CD4-positive, alpha-beta T cell treated with Interleukin-6 for 4 hours (primary cell): ENCODE data around the gene GYS2.
"Not testable (repeated sequence)": the region's sequence is repeated elsewhere in the genome, so short reads cannot be mapped to it uniquely, and the experiment has no call there.

ENCODE experiments used
- DNase-seq: peaks from one replicate; pipeline ENCODE4 v3.0.0-alpha.2; 2020; ENCODE audit warnings: mixed read lengths

The GYS2 gene

GRCh38 chr12:21600196-21600595 lies 4.5 kb downstream of the GYS2 start:
- DNase-seq = no peak

DNA sequence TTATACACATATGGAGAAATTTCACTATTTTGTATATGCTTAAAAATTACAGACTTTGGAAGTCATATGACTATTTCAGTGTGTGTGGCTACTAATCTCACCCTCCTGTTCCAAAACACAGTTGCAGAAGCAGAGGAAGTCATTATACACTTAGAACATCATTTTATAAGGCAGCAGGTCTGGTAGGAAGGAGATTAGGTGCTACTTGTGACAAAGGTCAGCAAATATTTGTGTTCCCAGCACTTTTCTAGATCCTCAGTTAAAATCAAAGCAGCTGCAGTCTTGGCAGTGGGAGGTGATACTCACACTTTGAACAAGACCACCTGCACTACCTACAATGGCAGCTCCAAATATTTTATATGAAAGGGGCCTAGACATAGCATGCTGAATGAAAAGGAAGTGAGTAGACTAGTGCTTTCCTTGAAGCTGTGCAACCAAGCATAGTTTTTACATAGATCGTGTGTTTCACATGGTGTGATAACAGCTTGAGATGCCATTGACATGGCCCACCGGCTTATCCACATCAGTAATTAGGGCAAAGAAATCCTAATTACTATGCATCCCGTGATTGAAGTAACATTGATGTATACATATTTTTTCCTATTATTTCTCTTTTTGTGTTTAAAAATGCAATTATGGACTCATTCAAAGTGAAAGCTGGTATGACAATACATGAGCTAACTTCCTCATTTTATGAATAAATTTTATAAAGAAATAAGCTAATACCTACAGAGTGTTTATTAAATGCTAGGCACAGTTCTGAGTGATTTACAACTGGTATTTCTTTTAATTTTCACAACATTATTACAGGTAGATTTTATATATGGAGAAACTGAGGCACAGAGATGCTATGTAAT lies 5.3 kb downstream of the GYS2 start:
- DNase-seq = no peak

DNA sequence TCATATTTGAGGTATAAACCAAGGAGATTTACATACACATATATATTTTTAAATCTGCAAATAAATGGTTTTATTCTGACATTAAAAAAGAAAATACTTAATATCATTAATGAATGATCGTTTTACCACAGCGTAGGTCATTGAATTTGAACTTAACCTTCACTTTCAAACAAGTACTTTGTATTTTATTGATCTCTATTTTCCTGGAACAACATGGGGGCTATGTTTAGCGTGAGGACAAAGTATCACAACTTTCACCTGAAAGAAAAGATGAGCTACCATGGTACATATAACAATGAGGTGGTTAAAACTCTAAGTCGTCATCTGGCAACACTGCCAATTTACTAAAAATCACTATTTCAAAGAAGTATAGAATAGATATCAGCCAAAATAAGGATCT lies 6.0 kb downstream of the GYS2 start:
- no peak for DNase-seq

DNA sequence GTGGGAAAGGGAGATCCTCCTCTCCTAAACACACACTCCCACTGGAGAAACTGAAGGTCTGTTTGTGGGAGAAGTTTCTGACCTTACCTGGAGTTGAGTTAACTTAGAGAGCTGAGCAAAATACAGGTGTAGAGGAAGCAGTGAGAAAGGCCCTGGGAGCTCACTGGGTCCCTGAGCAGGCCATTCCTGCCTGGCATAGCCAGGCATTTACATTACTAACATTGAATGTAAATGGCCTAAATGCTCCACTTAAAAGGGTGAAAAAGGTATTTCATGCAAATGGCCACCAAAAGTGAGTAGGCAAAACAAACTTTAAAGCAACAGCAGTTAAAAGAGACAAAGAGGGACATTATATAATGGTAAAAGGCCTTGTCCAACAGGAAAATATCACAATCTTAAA lies 9.3 kb downstream of the GYS2 start:
- not testable (repeated sequence) for DNase-seq

- DNase-seq = no peak
Observed at GRCh38 chr12:21585485-21585884, 19.2 kb downstream of the GYS2 start.

DNA sequence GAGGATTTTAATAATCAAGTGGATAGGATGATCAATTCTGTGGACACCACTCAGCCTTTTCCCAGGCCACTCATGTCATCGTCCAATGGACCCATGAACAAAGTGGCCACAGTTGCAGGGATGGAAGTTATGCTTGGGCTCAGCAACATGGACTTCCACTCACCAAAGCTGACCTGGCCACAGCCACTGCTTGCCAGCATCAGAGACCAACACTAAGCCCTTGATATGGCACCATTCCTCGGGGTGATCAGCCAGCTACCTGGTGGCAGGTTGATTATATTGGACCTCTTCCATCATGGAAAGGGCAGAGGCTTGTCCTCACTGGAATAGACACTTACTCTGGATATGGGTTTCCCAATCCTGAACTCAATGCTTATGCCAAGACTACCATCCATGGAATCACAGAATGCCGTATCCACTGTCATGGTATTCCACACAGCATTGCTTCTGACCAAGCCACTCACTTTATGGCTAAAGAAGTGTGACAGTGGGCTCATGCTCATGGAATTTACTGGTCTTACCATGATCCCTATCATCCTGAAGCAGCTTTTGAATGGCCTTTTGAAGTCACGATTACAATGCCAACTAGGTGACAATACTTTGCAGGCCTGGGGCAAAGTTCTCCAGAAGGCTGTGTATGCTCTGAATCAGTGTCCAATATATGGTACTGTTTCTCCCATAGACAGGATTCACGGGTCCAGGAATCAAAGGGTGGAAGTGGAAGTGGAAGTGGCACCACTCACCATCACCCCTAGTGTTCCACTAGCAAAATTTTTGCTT lies 20.1 kb downstream of the GYS2 start:
- DNase-seq = not testable (repeated sequence)

DNA sequence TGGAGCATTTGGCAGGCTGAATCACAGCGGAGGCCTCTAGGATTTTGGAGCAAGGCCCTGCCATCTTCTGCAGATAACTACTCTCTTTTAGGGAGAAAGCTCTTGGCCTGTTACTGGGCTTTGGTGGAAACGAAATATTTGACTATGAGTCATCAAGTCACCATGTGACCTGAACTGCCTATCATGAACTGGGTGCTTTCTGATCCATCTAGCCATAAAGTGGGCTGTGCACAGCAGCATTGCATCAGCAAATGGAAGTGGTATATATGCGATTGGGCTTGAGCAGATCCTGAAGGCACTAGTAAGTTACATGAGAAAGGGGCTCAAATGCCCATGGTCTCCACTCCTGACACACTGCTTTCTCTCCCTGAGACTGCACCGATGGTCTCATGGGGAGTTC lies 21.1 kb downstream of the GYS2 start:
- DNase-seq = no peak

GRCh38 chr12:21580748-21581516 lies 23.7 kb downstream of the GYS2 start:
- DNase-seq = no peak

GRCh38 chr12:21577516-21577915 lies 27.1 kb downstream of the GYS2 start:
- DNase-seq = no peak

DNA sequence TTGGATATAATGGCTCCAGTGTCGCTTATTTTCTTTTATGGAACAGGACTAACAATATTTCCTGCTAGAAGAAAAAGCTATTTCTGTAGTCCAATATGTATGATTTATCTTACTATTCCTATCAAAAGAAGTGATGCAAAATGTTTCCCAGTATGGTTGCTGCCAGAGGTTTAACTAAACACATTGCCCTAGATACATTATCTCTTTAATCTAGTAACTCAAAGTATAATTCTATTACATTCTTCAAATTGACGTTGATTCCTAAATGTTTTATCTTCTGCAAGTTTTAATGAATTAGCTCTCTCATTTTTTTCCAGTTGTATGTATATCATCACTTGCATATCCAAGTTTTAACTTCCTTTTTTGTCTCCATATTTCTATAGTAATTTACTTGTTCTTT lies 28.2 kb downstream of the GYS2 start:
- DNase-seq = no peak

- DNase-seq = no peak
Observed at GRCh38 chr12:21573733-21574358, 30.8 kb downstream of the GYS2 start.

- no peak for DNase-seq
Observed at GRCh38 chr12:21571046-21571445, 33.6 kb downstream of the GYS2 start.

DNA sequence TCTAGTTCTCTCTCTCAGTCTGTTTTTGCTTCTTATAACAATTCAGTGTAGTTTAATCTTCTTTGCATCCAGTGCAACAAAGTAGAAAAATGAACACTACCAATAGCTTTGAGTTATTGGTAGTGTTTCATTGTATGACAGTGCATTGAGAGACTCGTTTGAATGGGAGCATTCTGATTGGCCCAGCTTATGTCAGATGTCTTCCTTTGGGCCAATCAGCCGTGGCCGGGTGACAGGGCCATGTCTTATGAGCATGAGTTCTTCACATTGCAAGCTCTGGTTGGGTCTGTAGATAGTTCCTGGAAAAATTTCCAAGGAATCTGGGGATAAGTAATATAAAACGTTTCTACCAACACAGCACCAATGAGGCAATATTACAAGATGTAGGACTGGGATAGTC lies 36.5 kb downstream of the GYS2 start:
- no peak for DNase-seq

- DNase-seq = no peak
Observed at GRCh38 chr12:21566907-21567394, 37.7 kb downstream of the GYS2 start.

DNA sequence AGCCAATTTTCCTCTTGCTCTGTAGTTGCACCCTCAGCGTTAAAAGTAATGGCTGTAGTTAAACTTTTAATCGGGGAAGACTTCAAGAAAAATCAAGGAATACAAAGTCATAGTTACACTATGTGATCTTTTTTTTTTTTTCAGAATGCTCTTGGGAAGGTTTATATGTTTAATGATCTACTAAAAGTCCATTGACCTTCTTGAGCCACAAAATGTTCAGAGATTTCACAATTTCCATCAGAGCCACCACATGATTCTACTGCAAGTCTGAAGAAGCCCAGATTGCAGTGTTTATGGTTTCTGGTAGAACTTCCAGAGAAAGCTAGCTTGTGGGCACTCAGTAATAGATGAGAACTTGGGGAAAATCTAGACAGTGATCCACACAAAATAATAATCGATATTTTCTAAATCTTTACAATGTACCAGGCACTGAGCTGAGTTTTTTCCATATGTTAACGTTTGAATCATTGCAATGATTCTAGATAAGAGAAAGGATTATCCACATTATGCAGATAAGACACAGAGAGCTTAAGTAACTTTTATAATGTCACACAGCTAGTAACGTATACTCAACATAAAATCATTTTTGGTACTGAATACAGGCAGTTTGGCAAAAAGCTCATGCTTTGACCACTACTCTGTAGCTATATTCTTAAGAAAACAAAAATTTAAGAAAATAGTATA lies 38.3 kb downstream of the GYS2 start:
- no peak for DNase-seq

GRCh38 chr12:21562859-21563258 lies 41.8 kb downstream of the GYS2 start:
- DNase-seq = no peak

GRCh38 chr12:21561158-21561557 lies 43.5 kb downstream of the GYS2 start:
- no peak for DNase-seq

GRCh38 chr12:21559855-21560569 lies 44.6 kb downstream of the GYS2 start:
- DNase-seq = no peak

- DNase-seq = no peak
Observed at GRCh38 chr12:21558100-21558679, 46.5 kb downstream of the GYS2 start.

GRCh38 chr12:21553329-21553675 lies 51.3 kb downstream of the GYS2 start:
- no peak for DNase-seq
